Stimulated activated CD4-positive, alpha-beta T cell treated with anti-CD3 and anti-CD28 coated beads, Interleukin-15, amount 100 ng/mL, for 1 hour (primary cell): ENCODE results near the gene TRAK1.

Experiments
- DNase-seq, 2 donors: peaks; one replicate each; pipeline ENCODE4 v3.0.0-alpha.2; 2020; ENCODE audit warnings: low read depth in 1 of 2, low spot score in 1 of 2

TRAK1 gene

DNA sequence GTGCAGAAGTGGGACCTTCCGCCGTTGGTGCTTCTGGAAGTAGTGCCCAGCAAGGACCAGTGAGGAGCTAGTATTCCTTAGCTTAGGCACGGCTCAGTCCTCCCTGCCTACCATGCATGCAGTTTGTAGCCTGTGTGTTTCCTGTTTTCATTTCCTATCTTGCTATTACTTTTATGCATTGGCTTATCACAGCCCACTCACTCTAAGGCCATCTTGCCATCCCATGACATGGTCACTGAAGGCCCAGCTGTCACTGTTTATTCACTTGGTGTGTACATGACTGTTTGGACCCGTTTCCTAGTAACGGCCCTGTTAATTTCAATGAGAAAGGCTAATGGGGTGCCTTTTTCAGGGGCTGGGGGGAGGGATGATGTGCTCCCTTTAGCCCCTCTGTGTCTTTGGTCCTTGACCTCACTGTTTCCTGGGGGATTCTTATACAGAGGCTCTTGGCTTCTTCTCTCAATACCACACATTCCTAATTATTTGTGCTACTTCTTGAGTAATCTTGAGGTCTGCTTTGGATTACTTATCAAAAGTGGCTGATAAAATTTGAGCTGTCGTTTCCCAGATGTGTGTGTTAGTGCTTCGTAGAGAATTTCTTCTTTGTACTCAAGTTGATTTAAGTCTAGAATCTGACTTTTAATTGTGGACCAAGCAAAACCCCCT is 24.5 kb upstream of the TRAK1 start:
- DNase-seq: no peak

- no peak for DNase-seq
Measured at GRCh38 chr3:42067326-42067725, 23.8 kb upstream of the TRAK1 start.

DNA sequence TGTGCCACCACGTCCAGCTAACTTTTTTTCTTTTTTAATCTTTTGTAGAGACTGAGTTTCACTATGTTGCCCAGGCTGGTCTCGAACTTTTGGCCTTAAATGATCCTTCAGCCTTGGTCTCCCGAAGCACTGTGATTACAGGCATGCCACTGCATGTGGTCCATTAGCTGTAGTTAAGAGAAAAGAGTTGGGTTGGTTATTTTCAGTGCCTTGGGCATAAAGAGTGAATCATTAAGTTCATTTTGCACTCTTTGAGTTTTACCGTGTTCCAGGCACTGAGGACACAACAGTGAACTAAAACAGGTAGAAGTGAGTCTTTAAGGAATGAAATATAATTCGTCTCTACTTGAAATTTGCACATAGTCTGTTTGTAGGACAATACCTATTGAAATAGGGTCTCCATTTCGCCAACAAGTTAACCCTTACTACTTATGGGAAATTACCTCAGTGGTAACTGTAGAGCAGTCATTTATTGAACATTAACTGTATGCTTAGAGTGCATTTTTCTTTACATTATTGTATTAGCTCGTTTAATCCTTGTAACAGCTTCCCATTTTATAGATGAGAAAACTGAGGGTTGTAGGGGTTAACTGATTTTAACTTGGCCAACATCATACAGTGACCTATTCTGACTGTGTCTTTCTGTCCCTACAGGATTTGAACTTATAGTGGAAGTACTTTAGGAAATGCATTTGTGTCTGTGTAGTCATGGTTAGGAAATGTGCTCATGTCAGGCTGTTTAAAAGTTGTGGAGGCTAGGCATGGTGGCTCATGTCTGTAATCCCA is 22.7 kb upstream of the TRAK1 start:
- no peak for DNase-seq

- DNase-seq: no peak
Measured at GRCh38 chr3:42070089-42070488, 21.1 kb upstream of the TRAK1 start.

GRCh38 chr3:42070524-42070923 is 20.6 kb upstream of the TRAK1 start:
- no peak for DNase-seq

DNA sequence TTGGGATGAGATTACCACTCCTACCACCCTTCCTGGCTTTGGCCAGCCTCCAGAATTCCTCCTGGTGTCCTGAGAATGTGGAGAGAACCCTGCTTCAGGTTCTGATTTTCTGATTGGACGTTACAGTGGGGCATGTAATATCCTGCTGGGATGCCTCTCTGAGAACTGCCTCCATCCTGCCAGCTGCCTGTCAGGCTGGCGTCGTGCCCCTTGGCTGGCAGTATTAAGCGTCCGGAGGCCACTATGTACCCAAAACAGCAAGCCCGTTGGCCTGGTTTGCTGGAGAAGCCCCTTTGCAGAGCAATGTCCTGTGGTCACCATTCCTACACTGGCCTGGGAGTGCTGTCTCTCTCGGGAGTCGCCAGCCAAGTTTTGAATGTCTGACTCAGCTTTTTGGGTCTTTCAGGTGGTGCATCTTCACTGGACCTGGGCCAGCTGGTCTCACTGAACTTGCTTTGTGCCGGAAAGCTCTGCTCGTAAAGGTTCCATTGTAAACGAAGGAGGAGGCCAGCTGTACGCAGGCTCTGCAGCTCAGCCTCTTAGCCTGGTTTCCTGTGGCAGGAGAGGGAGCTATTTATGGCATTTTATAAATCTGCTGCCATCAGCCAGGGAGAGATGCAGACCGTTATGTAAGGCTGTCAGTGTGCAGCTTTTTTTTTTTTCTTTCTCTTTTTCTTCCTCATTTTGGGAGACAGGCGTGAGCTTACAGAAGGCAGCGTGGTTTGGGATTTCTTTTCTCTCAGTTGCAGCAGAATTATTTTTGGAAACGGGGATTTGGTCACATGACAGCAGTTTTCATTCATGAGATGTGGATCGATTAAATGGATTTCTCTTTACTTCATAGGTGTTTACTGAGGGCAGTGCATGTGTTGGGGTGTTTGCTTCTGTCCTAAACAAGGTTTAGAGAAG is 19.0 kb upstream of the TRAK1 start:
- no peak for DNase-seq

- DNase-seq: no peak
Measured at GRCh38 chr3:42072831-42073301, 18.3 kb upstream of the TRAK1 start.

- DNase-seq: no peak
Measured at GRCh38 chr3:42077785-42078184, 13.4 kb upstream of the TRAK1 start.

DNA sequence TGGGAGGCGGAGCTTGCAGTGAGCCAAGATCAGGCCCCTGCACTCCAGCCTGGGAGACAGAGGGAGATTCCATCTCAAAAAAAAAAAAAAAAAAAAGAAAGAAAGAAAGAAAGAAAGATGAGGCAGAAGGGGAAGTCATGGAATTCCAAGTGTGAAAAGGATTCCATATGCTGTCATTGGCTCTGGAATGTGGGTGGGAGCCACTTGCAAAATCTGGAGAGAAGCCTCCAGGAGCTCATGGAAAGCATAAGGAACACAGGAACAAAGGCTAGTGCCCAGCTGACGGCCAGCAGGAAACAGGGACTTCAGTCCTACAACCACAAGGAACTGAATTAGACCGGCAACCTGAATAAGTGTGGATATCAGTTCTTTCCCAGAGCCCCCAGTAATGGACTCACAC is 12.5 kb upstream of the TRAK1 start:
- DNase-seq: no peak

- no peak for DNase-seq
Measured at GRCh38 chr3:42079701-42080452, 11.3 kb upstream of the TRAK1 start.

DNA sequence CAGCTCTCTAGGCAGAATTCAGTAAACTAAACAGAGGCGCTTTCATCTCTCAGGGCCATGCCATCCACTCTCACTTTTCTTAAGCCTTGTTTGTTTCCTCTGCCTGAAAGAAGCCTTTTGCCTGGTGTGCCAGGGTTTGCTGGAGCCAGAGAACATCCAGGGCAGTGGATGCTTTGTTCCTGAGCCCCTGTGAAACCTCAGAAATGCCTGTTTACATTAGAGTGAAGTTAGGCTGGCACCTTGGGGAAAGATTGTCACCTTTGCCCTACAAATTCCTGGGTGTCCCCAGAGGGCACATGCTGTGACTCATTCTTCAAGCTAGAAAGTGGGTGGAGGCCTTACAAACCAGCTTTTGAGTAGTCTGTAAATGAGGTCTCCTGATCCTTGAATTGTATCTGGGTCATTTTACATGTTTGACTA is 10.7 kb upstream of the TRAK1 start:
- DNase-seq: no peak

DNA sequence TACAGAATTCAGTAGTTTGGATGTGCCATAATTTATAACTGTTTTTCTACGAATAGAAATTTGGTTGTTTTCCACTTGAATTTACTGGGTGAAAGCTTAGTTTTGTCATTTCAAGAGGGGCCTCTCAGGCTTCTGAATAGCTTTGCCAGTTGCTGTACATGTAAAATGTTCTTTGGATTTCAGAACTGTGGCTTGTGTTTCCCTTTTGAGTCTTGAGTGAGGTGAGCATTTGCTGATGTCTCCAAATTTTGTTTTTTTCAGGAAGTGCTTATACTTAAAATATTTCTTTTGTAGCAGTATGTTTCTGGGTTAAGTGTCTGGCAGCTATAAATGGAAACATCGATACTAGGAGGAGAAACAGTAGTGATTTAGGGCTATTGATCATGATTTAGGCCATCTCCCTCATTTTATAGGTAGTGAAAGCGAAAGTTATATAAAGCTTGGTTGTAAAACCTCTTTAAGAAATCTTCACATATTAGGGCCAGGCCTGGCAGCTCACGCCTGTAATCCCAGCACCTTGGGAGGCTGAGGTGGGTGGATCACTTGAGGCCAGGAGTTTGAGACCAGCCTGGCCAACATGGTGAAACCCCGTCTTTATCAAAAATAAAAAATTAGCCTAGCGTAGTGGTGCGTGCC is 9.2 kb upstream of the TRAK1 start:
- no peak for DNase-seq

- no peak for DNase-seq
Measured at GRCh38 chr3:42084586-42084985, 6.6 kb upstream of the TRAK1 start.

- no peak for DNase-seq
Measured at GRCh38 chr3:42085641-42086376, 5.3 kb upstream of the TRAK1 start.

- no peak for DNase-seq
Measured at GRCh38 chr3:42088803-42089530, 2.2 kb upstream of the TRAK1 start.

- DNase-seq: no peak
Measured at GRCh38 chr3:42092006-42092405, 849 bp downstream of the TRAK1 start.

DNA sequence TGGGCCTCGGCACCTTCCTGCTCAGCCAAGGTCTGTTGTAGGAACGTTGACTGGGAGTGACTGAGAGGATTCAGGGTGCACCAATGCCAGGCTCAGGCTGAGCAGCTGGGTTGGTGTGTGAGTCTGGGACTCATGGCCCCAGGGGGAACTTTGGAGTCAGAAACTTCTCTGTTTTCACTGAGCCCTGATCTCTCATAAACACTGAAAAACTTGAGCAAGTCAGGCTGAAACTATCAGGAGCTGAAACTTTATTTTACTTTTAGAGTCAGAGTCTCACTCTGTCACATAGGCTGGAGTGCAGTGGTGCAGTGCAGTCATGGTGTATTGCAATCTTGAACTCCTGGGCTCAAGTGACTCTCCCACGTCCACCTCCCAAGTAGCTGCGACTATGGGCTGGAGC is 3.0 kb downstream of the TRAK1 start:
- DNase-seq: no peak

DNA sequence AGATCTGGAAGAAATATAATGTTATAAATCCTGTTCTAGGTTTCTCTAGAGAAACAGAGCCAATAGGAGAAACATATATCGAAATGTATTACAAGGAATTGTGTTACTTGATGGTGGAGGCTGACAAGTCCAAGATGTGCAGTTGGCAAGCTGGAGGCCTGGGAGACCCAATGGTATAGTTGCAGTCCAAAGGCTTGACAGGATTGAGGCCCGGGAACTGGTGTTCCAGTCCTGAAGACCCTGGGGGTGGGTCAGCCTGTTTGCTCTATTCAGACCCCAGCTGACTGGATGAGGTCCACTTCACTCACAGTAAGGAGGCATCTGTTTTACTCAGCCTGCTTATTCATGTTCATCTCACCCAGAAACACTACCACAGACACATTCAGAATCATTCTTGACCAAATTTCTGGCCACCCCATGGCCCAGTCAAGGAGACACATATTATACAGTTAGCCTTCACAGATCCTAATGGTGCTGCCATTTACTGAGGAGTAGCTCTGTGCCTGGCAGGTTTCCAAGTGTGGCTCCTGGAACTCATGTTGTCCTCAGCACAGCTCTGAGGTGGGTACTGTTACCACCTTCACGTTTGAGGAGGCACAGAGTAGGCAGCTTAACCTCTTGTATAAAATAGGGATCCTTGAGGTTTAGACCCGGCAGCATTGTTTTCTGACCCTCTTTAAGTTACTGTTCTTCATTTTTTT is 3.7 kb downstream of the TRAK1 start:
- DNase-seq: no peak
